Activated CD4-positive, CD25-positive, alpha-beta regulatory T cell (primary cell): ENCODE results near the gene ZNF319.
"Not testable (repeated sequence)": the region's sequence is repeated elsewhere in the genome, so short reads cannot be mapped to it uniquely, and the experiment has no call there.

Experiments used
- DNase-seq, 4 experiments: peaks; one replicate each; lab custom pipeline; 2025; lab: John Stamatoyannopoulos, UW

The ZNF319 gene

DNA sequence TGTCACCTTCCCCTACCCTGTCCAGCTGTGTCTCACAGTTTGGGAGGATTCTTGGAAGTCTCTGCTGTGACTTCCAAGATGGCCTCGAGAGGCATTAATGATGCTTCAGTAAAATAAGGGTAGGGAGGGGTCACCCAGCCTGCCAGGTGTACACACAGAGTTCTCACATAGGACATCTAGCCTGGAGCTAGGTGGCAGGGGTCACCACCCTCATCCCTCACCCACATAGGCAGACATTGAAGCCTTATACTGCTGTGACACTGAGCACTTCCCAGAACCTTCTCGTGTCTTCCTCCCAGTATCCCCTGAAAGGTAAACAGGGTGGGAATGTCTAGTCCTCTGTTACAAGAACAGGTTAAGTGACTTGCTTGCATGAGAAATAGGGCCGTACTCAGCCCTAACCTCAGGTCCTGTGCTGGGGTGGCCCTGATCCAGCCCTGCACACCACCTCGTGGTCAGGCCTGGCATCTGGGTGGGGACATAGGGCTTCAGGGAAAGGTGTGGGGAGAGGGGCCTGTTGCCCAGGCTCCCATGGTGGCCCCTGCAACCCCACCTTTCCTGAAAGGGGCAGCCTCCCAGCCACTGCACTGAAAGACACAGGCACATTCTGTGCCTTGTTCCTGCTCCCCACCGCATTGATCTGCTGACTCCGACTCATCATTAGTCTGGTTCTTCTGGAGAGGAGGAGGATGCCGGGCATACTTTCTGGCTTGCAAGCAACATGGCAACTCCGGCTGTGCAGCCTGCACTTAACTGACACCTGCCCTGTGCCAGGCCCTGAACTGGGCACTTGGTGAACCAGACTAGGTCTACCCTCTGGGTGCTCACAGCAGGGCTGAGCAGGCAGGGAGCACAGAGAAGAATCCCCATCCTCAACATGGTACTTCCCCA lies 21.4 kb upstream of the ZNF319 start:
- DNase-seq = no peak

DNA sequence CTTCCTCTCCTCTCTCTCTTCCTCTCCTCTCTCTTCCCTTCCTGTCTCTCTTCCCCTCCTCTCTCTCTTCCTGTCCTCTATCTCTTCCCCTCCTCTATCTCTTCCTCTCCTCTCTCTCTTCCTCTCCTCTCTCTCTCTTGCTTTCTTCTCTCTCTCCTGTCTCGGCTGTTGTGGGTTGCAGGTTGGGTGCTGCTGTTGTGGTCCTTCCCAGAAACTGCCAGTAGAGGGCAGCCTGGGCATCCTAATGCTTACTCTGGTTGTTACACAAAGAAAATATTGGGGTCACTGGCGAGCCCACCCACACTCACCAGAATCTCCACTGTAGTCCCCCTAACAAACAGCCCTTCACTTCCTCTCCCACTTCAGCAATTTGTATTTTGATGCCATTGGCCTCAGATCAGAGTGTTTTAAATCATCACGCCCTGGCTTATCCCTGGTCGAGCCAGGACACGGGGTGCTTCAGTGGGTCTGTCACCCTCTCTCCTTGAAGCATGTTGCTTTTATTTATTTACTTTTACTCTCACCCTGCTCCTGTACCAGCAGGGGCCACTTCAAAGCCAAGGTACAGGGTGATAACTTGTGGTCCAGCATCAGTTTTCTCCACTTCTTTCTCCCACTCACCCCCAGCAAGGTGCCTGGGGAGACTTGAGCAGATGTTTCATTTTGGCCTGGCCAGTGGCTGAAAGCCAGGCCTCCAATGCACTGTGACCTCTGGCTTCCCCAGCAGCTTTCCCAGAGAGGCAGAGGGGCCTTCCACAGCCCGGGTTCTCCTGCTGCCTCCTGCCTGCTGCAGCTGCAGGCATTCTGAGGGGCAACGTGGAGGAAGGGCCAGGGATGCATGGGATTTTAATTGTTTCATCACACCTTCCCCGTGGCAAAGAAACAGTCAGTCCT lies 20.4 kb upstream of the ZNF319 start:
- DNase-seq = peak; percentile 11 to 47 (median 24)

DNA sequence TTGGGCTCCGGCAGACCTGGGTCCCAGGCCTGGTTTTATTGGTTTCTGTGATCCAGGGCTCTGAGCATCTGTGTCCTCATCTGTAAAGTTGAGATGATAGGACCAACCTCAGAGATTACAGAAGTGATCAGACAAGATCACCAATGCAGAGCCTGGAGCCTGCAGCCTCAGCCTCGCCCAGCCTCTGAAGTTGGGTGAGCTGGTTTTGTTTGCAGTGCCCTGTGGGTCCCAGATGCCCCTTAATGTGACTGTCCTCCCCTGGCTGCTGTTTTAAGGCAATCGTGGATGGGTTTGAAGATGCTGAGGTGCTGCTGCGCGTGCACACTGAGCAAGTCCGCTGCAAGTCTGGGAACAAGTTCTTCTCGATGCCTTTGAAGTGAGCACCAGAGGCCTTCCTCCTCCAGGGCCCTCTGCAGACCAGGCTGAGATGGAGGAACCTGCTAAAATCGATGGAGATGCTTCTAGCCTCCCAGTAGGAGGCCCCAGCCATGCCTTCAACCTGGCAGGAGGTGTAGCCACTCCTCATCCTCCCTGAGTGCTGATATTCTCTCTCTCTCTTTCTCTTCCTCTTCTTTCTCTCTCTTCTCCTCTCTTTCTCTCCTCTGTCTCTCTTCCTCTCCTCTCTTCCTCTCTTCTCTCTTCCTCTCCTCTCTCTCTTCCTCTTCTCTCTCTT lies 19.5 kb upstream of the ZNF319 start:
- DNase-seq = no peak

DNA sequence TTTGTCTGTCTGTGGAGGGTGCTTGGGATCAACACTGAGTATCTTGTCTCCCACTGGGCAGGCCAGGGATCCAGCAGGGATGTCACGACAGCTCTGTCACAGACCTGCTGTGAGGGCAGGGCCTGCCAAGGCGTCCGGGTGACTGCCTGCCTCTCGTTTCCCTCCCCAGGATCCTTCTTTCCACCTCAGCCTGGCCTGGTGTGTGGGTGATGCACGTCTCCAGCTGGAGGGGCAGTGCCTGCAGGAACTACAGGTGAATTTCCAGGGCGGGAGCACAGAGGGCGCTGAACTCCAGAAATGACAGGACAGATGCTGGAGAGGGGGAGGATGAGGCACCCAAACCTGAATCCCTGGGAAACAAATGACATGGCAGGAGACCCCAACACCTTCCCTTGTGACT lies 18.3 kb upstream of the ZNF319 start:
- DNase-seq = no peak

DNA sequence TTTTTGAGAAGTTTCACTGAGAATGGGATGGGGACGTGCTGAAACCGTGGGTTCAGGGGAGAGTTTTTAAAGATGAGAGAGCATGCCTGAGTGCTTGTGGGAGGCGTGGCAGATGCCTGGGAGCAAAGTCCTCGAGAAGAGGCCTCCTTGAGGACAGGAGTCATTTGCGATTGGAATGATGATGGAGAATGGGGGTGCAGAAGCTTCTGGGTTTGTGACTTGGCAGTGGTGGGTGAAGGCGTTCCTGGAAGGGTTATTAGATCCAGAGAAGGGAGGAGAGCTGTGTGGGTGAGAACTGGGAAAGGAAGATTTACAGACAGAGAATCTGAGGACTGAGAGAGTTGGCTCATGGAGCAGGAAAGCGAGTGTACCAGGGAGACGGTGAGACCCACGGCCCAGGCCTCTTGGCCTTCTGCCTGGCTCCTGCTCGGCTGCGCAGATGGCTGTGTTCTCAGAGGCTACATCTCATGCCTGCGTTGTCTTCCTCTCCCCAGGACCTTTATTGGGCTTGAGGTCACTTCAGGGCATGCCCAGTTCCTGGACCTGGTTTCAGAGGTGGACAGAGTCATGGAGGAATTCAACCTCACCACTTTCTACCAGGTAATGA lies 16.5 kb upstream of the ZNF319 start:
- DNase-seq = no peak

DNA sequence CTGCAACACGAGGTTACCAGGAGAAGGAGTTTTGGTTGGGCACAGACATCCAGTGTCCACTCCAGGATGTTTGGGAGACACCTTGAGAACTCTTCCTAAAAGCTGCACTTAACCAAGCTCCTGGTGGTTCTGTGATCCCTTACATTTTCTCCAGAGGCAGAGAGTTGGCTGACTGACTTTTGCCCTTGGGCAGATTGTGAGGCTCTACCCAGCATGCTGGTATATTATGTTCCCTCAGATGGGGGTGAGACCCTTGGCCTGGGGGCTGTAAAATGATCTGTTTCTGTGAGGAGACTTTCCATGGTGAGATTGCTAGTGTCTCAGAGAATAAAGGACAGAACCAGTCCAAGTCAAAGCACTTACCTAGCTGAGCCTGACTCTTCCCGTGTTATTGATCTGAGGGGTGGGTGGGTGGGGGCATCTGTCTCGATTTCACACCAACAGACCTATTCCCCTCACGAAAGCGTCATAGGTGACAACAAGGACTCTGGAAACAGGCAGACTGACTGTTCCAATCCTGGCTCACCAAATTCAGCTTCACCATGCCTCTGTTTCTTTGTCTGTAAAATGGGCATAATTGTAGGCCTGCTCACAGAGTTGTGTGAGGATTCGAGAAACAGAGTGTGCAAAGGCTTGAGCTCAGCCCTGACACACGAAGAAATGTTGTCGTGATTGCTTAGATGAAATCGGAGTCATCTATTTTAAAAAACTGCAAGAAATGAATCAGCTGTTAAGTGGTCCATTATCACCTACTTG lies 12.9 kb upstream of the ZNF319 start:
- no peak for DNase-seq

DNA sequence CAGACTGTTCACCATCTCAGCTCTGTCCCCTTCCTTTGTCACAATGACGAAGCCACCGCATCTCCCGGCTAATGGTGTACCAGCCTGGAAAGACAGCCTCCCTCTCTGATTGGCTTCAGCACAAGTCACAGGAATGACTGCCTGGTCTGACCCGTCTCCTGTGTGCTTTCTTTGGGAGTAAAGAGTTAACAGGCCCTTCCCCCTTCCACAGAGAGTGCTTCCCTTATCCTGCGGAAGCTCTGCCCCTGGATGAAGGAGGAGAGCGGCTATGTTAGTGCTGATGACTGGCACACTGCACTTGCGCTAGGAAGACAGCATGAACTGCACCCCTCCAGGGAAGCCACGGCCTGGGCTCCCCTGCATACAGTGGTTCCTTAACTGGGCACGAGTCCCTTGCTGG lies 12.0 kb upstream of the ZNF319 start:
- DNase-seq = no peak

DNA sequence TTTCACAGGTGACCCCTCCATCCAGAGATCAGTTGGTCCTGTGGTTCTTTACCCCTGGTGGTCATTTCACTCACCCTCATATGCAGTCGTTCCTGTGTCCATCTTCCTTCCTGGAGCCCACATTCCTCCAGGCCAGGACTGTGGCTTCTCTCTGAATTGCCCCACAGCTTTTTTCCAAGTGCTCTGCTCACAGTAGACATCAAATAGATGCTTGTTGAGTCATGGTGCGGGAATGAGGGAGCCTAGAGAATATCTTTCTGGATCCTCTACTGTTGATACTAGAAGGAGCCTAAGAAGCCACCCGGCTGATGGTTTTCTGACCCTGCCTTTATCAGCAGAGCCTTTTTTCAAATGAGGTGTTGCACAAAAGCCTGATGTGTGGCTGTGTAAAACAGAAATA lies 11.2 kb upstream of the ZNF319 start:
- DNase-seq = no peak

DNA sequence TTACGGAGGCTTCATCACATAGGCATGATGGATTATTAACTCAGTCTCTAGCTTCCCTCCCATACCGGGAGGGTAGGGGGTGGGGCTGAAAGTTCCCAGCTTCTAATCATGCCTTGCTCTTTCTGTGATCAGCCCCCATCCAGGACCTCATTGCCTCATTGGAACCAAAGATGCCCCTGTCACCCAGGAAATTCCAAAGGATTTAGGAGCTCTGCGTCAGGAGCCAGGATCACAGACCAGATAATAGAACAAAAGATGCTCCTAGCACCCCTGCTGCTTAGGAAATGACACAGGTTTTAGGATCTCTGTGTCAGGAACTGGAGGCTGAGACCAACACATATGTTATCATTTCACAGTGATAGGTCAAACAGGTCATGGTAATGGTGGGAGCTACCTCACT lies 10.4 kb upstream of the ZNF319 start:
- DNase-seq = no peak

DNA sequence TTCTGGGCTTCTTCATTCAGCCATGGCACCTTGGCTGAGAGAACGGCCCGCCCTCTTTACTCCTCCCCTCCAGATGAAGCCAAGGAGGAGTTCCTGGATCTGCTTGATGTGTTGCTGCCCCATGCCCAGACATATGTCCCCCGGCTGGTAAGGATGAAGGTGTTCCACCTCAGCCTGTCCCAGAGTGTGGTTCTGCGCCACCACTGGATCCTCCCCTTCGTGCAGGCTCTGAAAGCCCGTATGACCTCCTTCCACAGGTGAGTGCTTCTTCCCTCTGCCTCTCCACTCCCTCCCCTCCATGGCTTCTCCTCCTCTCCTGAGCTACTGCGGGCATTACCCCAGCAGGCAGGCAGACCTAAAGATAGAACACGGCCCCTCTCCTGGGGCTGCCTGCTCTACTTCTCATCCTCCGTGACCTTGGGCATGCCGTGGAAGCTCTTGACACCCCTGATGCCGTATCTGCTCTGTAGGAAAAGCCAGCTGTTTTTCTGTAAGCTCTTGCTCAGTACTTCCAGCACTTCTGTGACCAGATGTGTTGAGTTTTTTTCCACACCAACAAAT lies 9.5 kb upstream of the ZNF319 start:
- DNase-seq = no peak

DNA sequence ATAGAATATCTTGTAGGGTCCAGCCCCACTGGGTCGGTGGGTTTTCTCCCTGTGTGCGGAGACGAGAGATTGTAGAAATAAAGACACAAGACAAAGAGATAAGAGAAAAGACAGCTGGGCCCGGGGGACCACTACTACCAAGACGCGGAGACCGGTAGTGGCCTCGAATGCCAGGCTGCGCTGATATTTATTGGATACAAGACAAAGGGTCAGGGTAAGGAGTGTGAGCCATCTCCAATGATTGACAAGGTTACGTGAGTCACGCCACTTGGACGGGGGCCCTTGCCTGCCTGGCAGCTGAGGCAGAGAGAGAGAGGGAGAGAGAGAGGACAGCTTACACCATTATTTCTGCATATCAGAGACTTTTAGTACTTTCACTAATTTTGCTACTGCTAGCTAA lies 4.3 kb upstream of the ZNF319 start:
- DNase-seq = not testable (repeated sequence)

DNA sequence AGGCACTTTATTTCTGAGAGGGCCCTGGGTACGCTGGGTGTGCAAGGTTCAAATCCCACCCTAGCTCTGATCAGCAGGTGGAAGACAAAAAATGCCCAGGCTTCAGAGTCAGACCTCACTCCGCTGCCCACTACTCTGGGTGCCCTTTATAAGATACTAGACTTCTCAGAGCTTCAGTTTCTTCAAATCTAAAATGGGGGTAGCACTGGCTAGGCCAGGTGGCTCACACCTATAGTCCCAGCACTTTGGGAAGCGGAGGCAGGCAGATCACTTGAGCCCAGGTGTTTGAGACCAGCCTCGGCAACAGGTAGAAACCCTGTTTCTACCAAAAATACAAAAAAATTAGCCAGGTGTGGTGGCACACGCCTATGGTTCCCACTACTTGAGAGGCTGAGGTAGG lies 2.5 kb upstream of the ZNF319 start:
- no peak for DNase-seq

DNA sequence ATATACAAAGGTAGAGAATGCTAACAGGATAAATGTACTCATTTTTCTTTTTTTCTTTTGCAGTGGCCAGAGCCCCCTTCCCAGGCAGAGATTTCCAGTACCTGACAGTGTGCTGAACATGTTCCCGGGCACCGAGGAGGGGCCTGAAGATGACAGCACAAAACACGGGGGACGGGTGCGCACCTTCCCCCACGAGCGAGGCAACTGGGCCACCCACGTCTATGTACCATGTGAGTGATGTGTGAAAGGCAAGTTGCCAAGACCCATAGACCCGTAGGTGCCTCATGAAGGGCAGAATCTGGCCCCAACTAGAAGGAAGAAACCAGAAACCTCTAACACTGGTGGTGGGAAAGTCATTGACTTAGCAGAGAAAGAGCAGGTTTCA lies 1.9 kb upstream of the ZNF319 start:
- no peak for DNase-seq

DNA sequence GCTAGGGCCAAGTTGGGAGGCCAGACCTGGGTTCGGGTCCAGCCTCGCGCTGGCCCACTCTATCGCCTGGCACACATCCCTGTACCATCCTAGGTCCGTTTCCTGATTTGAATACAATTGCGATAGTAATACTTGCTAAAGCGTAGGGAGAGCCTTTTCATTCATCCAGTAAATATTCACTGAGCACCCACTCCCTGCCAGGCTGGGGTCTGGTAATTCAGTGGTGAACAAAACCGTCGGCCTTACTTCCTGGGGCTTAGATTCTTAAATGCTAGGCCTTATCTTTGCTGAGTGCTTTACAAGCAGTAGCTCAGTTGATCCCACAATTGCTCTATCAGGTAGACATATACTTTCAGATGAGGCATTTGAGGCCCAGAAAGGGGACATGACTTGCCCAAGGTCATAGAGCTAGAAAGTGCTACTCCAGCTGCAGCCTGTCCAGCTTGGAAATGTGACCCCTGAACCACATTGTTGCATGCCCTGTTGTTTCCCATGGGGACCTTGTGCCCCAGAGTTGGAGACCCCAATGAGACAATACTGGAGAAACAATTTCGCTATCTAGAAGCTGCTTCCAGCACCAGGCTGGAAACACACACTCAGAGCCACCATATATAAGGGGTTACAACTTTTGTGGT lies 1.4 kb upstream of the ZNF319 start:
- no peak for DNase-seq

DNA sequence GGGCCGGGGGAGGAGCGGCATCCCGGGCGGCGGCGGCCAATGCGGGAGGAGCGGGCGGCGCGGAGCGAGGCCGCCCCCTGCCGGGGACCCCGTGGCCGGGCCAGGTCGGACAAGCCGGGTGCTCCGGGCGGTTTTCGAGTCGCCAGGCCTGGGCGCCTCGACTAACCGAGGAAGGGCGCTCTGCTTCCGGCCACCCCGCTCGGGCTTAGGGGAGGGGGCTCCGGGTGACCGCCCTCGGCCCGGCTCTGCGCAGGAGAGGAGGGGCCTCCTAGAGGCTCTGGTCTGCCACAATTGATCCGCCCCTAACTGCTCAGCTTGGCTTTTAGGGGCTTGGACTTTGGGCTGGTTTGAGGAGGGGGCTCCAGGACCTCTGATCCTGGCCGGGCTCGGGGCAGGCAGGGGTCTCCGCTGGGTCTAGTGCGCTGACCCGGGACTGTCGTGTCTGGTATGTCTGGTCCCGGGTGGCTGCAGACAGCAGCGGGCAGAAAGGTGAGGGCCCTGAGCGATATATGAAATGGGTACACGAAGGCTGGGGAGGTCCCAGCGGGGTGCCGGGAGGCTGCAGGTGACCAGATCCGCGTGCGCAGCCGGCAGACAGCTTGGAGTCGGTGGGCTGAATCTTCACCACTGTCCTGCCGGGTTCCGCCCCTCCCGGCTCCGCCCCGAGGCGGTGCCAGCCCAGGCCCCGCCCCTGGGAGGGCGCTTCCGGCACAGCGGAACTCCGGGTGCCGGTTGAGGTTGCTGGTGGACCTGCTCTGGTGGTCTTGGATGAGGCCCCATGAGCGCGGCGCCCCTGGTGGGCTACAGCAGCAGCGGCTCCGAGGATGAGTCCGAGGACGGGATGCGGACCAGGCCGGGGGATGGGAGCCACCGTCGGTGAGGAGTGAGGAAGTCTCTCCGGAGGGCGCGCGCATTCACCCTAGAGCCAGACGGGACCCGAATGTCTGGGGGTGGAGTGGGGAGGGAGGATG lies 519 bp upstream of the ZNF319 start, which contains the start of gene USB1:
TSS of gene USB1 (plus strand) at position 702 of the 971 bp plus-strand sequence. CDS start at position 779, 77 bp downstream.
- DNase-seq = peak; percentile 70 to 77 (median 74)

DNA sequence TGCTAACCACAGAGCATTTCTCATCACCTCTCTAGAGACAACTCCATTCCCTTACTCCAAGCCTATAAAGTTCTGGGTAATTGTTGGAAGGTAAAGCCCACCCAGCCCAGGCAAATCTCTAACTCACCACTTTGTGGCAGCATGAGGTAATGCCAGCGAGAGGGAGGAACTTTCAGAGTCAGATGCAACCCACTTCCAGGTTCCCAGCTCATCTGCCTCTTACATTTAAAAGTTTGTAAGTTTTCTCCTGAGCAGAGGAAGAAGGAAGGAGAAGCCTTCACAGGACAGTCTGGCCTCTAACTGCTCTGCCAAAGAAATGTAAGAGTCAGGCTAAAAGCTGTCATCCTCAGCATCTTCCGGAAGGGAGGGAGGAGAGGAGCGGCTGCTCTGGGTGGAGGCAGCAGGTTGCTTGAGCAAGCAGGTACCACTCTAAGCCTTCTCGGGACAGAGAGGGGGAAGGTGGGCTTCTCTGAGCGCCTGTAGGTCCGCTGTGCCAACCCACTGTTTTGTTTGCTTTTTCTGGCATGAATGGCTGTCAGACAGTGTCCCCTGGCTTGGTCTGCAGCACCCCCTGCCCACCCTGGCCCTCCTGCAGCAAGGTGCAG lies 1.0 kb downstream of the ZNF319 start:
- DNase-seq = no peak

DNA sequence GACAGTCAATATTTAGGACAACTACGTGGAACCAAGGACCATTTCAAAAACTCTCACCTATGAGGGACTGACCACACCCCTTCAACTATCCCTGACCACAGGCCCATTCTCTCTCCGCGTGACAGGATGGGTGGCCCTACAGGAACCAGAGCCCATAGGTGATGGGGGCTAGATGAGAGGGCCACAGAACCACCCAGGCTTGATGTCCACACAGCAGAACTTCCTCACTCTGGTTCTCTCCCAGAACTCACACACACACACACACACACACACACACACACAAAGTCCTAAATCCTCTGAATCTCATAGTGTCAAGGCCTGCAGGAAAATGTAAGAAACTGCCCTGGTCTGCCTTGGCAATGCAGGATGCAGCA lies 1.5 kb downstream of the ZNF319 start:
- DNase-seq = no peak

DNA sequence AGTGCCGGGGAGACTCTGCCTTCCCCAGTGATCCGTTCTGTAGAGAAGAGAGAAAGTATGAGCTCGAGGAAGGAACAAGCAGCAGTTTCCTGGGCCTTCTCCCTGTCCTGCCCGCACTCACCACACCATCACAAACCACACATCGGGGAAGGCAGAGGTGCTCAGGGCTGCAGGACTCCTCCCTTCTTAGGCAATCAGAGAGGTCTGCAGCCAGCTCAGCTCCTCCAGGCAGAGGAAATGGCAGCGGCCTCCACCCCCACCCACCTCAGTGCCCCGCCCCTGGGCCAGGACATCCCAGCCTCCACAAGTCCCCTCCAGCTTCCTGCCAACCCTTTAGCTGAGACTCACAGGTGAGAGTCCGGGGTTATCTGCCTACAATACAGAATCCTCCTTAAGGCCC lies 2.0 kb downstream of the ZNF319 start:
- no peak for DNase-seq
